ENCODE data around the gene ITPKB. TPM values are rescaled to one million over a fixed set of nuclear protein-coding genes. Genes with fewer than 3 reads are reported as not detected.

Gene ITPKB
- total RNA-seq, 2 experiments from 2014 or later = 40.3 to 40.9 TPM

GRCh38 chr1:226736001-226736907 lies 2.8 kb downstream of the ITPKB start:
- peaks cover 39% of the 10 kb centered on the region for H3K4me1 Mint-ChIP-seq (ENCODE audit: low read depth)
- CTCF ChIA-PET = interaction anchor here (0.7 to 1.9 kb wide), 9 partner anchors 24 to 101 kb away, joined by 3 to 9 read pairs (median 4); no protein-coding TSS in a partner anchor

GRCh38 chr1:226735576-226735975 lies 3.5 kb downstream of the ITPKB start:
- no peak for DNase-seq
- H3K4me1 Mint-ChIP-seq (ENCODE audit: low read depth) = peaks cover 41% of the 10 kb centered on the region
- peaks cover 52% of the 10 kb centered on the region for H3K36me3 Mint-ChIP-seq (ENCODE audit: low read depth)

More at GRCh38 chr1:226736001-226736907, 2.8 kb downstream of the ITPKB start:
- intact Hi-C loops (cut with micrococcal nuclease) = loop anchor here (5.0 kb wide), 2 partner anchors 329 to 674 kb away; partner anchors contain the start of genes H3-3A and PARP1
- Mint-ChIP-seq H3K4me3 (peak overlapping the region; percentile 77), H3K27ac (peak overlapping the region; percentile 88), H3K27me3 (ENCODE audit: low read depth) (no peaks in the 10 kb centered on the region), H3K9me3 (no peaks in the 10 kb centered on the region), H3K36me3 (ENCODE audit: low read depth) (peaks cover 46% of the 10 kb centered on the region)
- peak; percentile 57 for DNase-seq

GRCh38 chr1:226734611-226735153 lies 4.4 kb downstream of the ITPKB start:
- intact Hi-C loops (cut with micrococcal nuclease) = loop anchor here (5.0 kb wide), 3 partner anchors 208 to 672 kb away; partner anchors contain the start of genes COQ8A, H3-3A and PARP1
- DNase-seq = no peak
- Mint-ChIP-seq H3K9me3 (no peaks in the 10 kb centered on the region), H3K4me3 (peak overlapping the region; percentile 77), H3K36me3 (ENCODE audit: low read depth) (peaks cover 60% of the 10 kb centered on the region), H3K4me1 (ENCODE audit: low read depth) (peaks cover 44% of the 10 kb centered on the region), H3K27me3 (ENCODE audit: low read depth) (no peaks in the 10 kb centered on the region), H3K27ac (peak overlapping the region; percentile 88)
- CTCF ChIA-PET = interaction anchor here (0.9 to 2.4 kb wide), 5 partner anchors 16 to 101 kb away, joined by 3 to 9 read pairs (median 3); no protein-coding TSS in a partner anchor

More at GRCh38 chr1:226735576-226735975, 3.5 kb downstream of the ITPKB start:
- no peaks in the 10 kb centered on the region for H3K27me3 Mint-ChIP-seq (ENCODE audit: low read depth)
- no peaks in the 10 kb centered on the region for H3K9me3 Mint-ChIP-seq
- CTCF ChIA-PET = interaction anchor here (1.6 to 1.9 kb wide), 5 partner anchors 24 to 91 kb away, joined by 3 to 9 read pairs (median 6); no protein-coding TSS in a partner anchor
- H3K4me3 Mint-ChIP-seq = peak overlapping the region; percentile 77
- peak overlapping the region; percentile 88 for H3K27ac Mint-ChIP-seq
- intact Hi-C loops (cut with micrococcal nuclease) = loop anchor here (5.0 kb wide), 2 partner anchors 328 to 673 kb away; partner anchors contain the start of genes H3-3A and PARP1

GRCh38 chr1:226733876-226734275 lies 5.2 kb downstream of the ITPKB start:
- H3K36me3 Mint-ChIP-seq (ENCODE audit: low read depth) = peaks cover 60% of the 10 kb centered on the region
- peaks cover 49% of the 10 kb centered on the region for H3K4me1 Mint-ChIP-seq (ENCODE audit: low read depth)
- peak overlapping the region; percentile 88 for H3K27ac Mint-ChIP-seq
- H3K4me3 Mint-ChIP-seq = peak overlapping the region; percentile 77
- CTCF ChIA-PET = interaction anchor here (0.6 to 2.4 kb wide), 14 partner anchors 10 to 101 kb away, joined by 3 to 9 read pairs (median 4); no protein-coding TSS in a partner anchor
- intact Hi-C loops (cut with micrococcal nuclease) = loop anchor here (5.0 kb wide), 1 partner anchor 208 kb away; the partner anchor contains the start of gene COQ8A
- no peaks in the 10 kb centered on the region for H3K9me3 Mint-ChIP-seq
- no peak for DNase-seq
- H3K27me3 Mint-ChIP-seq (ENCODE audit: low read depth) = no peaks in the 10 kb centered on the region

GRCh38 chr1:226733304-226733703 lies 5.8 kb downstream of the ITPKB start:
- no peaks in the 10 kb centered on the region for H3K27me3 Mint-ChIP-seq (ENCODE audit: low read depth)
- no peaks in the 10 kb centered on the region for H3K9me3 Mint-ChIP-seq
- intact Hi-C loops (cut with micrococcal nuclease) = loop anchor here (5.0 kb wide), 1 partner anchor 209 kb away; the partner anchor contains the start of gene COQ8A
- CTCF ChIA-PET = interaction anchor here (0.6 to 2.4 kb wide), 10 partner anchors 9 to 100 kb away, joined by 3 to 9 read pairs (median 4); no protein-coding TSS in a partner anchor
- H3K4me1 Mint-ChIP-seq (ENCODE audit: low read depth) = peaks cover 54% of the 10 kb centered on the region
- H3K4me3 Mint-ChIP-seq = peak overlapping the region; percentile 77
- peak overlapping the region; percentile 88 for H3K27ac Mint-ChIP-seq
- H3K36me3 Mint-ChIP-seq (ENCODE audit: low read depth) = peaks cover 65% of the 10 kb centered on the region
- peak; percentile 48 for DNase-seq

GRCh38 chr1:226732856-226733291 lies 6.2 kb downstream of the ITPKB start:
- intact Hi-C loops (cut with micrococcal nuclease) = loop anchor here (1.0 to 5.0 kb wide), 2 partner anchors 70 to 209 kb away; partner anchors contain the start of gene COQ8A
- H3K27me3 Mint-ChIP-seq (ENCODE audit: low read depth) = no peaks in the 10 kb centered on the region
- peak overlapping the region; percentile 88 for H3K27ac Mint-ChIP-seq
- H3K36me3 Mint-ChIP-seq (ENCODE audit: low read depth) = peaks cover 69% of the 10 kb centered on the region
- H3K4me1 Mint-ChIP-seq (ENCODE audit: low read depth) = peaks cover 59% of the 10 kb centered on the region
- CTCF ChIA-PET = interaction anchor here (0.9 to 2.4 kb wide), 8 partner anchors 9 to 100 kb away, joined by 3 to 9 read pairs (median 4); no protein-coding TSS in a partner anchor
- peak overlapping the region; percentile 77 for H3K4me3 Mint-ChIP-seq
- no peaks in the 10 kb centered on the region for H3K9me3 Mint-ChIP-seq
- peak; percentile 45 for DNase-seq

- Mint-ChIP-seq H3K9me3 (no peaks in the 10 kb centered on the region), H3K27me3 (ENCODE audit: low read depth) (no peaks in the 10 kb centered on the region), H3K27ac (peak overlapping the region; percentile 98), H3K4me3 (peak overlapping the region; percentile 77), H3K4me1 (ENCODE audit: low read depth) (peaks cover 74% of the 10 kb centered on the region), H3K36me3 (ENCODE audit: low read depth) (peaks cover 66% of the 10 kb centered on the region)
- CTCF ChIA-PET = interaction anchor here (0.6 to 3.4 kb wide), 8 partner anchors 8 to 98 kb away, joined by 3 to 10 read pairs (median 4); no protein-coding TSS in a partner anchor
- DNase-seq = peak; percentile 47
- intact Hi-C loops (cut with micrococcal nuclease) = loop anchor here (1.0 to 5.0 kb wide), 2 partner anchors 8 to 211 kb away; partner anchors contain the start of gene COQ8A
Measured at GRCh38 chr1:226731257-226731893, 7.7 kb downstream of the ITPKB start.

GRCh38 chr1:226730836-226731235 lies 8.2 kb downstream of the ITPKB start:
- CTCF ChIA-PET = interaction anchor here (0.6 to 3.4 kb wide), 8 partner anchors 9 to 105 kb away, joined by 3 to 10 read pairs (median 4); partner anchors contain the start of gene ITPKB
- H3K4me1 Mint-ChIP-seq (ENCODE audit: low read depth) = peaks cover 78% of the 10 kb centered on the region
- no peaks in the 10 kb centered on the region for H3K27me3 Mint-ChIP-seq (ENCODE audit: low read depth)
- H3K4me3 Mint-ChIP-seq = peak overlapping the region; percentile 77
- H3K36me3 Mint-ChIP-seq (ENCODE audit: low read depth) = peaks cover 64% of the 10 kb centered on the region
- intact Hi-C loops (cut with micrococcal nuclease) = loop anchor here (1.0 to 5.0 kb wide), 2 partner anchors 8 to 211 kb away; partner anchors contain the start of gene COQ8A
- DNase-seq = no peak
- no peaks in the 10 kb centered on the region for H3K9me3 Mint-ChIP-seq
- H3K27ac Mint-ChIP-seq = peak overlapping the region; percentile 98

- Mint-ChIP-seq H3K4me1 (ENCODE audit: low read depth) (peaks cover 80% of the 10 kb centered on the region), H3K27me3 (ENCODE audit: low read depth) (no peaks in the 10 kb centered on the region), H3K9me3 (no peaks in the 10 kb centered on the region), H3K27ac (peak overlapping the region; percentile 98), H3K4me3 (peak overlapping the region; percentile 77), H3K36me3 (ENCODE audit: low read depth) (peaks cover 60% of the 10 kb centered on the region)
- CTCF ChIA-PET = interaction anchor here (1.0 to 3.4 kb wide), 5 partner anchors 9 to 104 kb away, joined by 3 to 12 read pairs (median 6); partner anchors contain the start of gene ITPKB
- no peak for DNase-seq
- intact Hi-C loops (cut with micrococcal nuclease) = loop anchor here (5.0 kb wide), 1 partner anchor 212 kb away; the partner anchor contains the start of gene COQ8A
Measured at GRCh38 chr1:226730071-226730470, 9.0 kb downstream of the ITPKB start.

GRCh38 chr1:226728448-226728847 lies 10.6 kb downstream of the ITPKB start:
- H3K27ac Mint-ChIP-seq = peak overlapping the region; percentile 98
- H3K27me3 Mint-ChIP-seq (ENCODE audit: low read depth) = no peaks in the 10 kb centered on the region
- H3K9me3 Mint-ChIP-seq = no peaks in the 10 kb centered on the region
- H3K4me1 Mint-ChIP-seq (ENCODE audit: low read depth) = peaks cover 88% of the 10 kb centered on the region
- intact Hi-C loops (cut with micrococcal nuclease) = loop anchor here (1.0 kb wide), 2 partner anchors 31 to 38 kb away; no protein-coding TSS in a partner anchor
- H3K4me3 Mint-ChIP-seq = peak overlapping the region; percentile 86
- H3K36me3 Mint-ChIP-seq (ENCODE audit: low read depth) = peaks cover 54% of the 10 kb centered on the region
- CTCF ChIA-PET = interaction anchor here (0.5 to 2.1 kb wide), 3 partner anchors 16 to 100 kb away, joined by 3 to 12 read pairs (median 4); no protein-coding TSS in a partner anchor
- DNase-seq = no peak

- H3K27me3 Mint-ChIP-seq (ENCODE audit: low read depth) = no peaks in the 10 kb centered on the region
- H3K36me3 Mint-ChIP-seq (ENCODE audit: low read depth) = peaks cover 49% of the 10 kb centered on the region
- no peak for DNase-seq
- H3K4me1 Mint-ChIP-seq (ENCODE audit: low read depth) = peaks cover 91% of the 10 kb centered on the region
- CTCF ChIA-PET = interaction anchor here (0.6 to 1.0 kb wide), 5 partner anchors 12 to 368 kb away, joined by 3 to 5 read pairs (median 3); no protein-coding TSS in a partner anchor
- no peaks in the 10 kb centered on the region for H3K9me3 Mint-ChIP-seq
- H3K27ac Mint-ChIP-seq = peak overlapping the region; percentile 98
- intact Hi-C loops (cut with micrococcal nuclease) = no loop called here
- H3K4me3 Mint-ChIP-seq = peak overlapping the region; percentile 86
Measured at GRCh38 chr1:226725897-226726267, 13.2 kb downstream of the ITPKB start.
